Adrenal gland (tissue), 5 donors: ENCODE data around the gene HAX1.

Experiments used
- POLR2A ChIP-seq, 2 donors: fragments of 450-650 bp; IDR thresholded peaks; one replicate each; pipeline ENCODE4 v1.6.1; 2017; ENCODE audit warnings: antibody characterized with exemption in 2 of 2, mild to moderate bottlenecking in 2 of 2, moderate library complexity in 1 of 2
- TF ChIP-seq, protein P1 (sequence below), 6 experiments: fragments of 450-650 bp in 4 of 6; fragments of 200-600 bp in 2 of 6; sonication (generic) in 1 of 6; IDR thresholded peaks; 1 replicate in 5 of 6; 2 replicates in 1 of 6; pipeline versions ENCODE4 v1.5.1 to v1.8.0; 2016 to 2021; ENCODE audit warnings: antibody characterized with exemption in 6 of 6, mild to moderate bottlenecking in 2 of 6, moderate library complexity in 1 of 6
- donor health status: DM: no; HTN: no; CAD: no.

DNA sequence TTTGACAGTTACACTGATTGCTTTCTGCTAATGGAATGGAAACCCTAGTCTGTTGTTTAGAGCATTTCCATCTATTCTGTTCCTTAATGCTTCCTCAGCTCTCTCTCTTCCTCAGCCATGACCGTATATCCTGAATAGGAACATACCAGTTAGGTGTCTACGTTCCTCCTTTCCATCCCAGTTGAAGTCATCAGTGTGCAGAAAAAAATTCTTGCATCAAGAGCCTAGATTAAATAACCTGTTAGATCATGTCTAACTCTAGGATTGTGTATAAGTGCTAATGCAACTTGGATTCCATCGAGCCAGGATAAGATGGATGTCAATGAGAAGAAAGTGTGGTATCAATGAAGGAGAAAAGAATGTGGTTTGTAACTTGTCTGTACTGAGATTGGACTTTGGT is 32.9 kb upstream of the HAX1 start:
- TF ChIP-seq, protein P1, sequence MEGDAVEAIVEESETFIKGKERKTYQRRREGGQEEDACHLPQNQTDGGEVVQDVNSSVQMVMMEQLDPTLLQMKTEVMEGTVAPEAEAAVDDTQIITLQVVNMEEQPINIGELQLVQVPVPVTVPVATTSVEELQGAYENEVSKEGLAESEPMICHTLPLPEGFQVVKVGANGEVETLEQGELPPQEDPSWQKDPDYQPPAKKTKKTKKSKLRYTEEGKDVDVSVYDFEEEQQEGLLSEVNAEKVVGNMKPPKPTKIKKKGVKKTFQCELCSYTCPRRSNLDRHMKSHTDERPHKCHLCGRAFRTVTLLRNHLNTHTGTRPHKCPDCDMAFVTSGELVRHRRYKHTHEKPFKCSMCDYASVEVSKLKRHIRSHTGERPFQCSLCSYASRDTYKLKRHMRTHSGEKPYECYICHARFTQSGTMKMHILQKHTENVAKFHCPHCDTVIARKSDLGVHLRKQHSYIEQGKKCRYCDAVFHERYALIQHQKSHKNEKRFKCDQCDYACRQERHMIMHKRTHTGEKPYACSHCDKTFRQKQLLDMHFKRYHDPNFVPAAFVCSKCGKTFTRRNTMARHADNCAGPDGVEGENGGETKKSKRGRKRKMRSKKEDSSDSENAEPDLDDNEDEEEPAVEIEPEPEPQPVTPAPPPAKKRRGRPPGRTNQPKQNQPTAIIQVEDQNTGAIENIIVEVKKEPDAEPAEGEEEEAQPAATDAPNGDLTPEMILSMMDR (IDR thresholded peaks at IDR 0.05) = no peak
- TF ChIP-seq POLR2A (IDR thresholded peaks at IDR 0.05) = no peak
